ENCODE data around the gene TMEM187. TPM values are rescaled to one million over a fixed set of nuclear protein-coding genes. Genes with fewer than 3 reads are reported as not detected.

TMEM187 gene
- total and polyA plus RNA-seq, 10 of the 15 experiments (the other 5 are each of a cell fraction or from before 2014, with no cell fraction given): 0.45 to 8.5 (median 4.1) TPM

- TF ChIP-seq NFXL1 (IDR thresholded peaks at IDR 0.05; ENCODE audit: borderline replicate concordance): no peak
- no peak for TF ChIP-seq RFX5 (IDR thresholded peaks at IDR 0.05; ENCODE audit: low read depth, low read length)
- TF ChIP-seq GABPA (IDR thresholded peaks at IDR 0.05; ENCODE audit: low read depth): no peak
- TF ChIP-seq TCF7 (IDR thresholded peaks at IDR 0.05; ENCODE audit: borderline replicate concordance): no peak
- TF ChIP-seq STAT3 (IDR thresholded peaks at IDR 0.05; ENCODE audit: low read depth, low read length): no peak
- TF ChIP-seq, protein P1, sequence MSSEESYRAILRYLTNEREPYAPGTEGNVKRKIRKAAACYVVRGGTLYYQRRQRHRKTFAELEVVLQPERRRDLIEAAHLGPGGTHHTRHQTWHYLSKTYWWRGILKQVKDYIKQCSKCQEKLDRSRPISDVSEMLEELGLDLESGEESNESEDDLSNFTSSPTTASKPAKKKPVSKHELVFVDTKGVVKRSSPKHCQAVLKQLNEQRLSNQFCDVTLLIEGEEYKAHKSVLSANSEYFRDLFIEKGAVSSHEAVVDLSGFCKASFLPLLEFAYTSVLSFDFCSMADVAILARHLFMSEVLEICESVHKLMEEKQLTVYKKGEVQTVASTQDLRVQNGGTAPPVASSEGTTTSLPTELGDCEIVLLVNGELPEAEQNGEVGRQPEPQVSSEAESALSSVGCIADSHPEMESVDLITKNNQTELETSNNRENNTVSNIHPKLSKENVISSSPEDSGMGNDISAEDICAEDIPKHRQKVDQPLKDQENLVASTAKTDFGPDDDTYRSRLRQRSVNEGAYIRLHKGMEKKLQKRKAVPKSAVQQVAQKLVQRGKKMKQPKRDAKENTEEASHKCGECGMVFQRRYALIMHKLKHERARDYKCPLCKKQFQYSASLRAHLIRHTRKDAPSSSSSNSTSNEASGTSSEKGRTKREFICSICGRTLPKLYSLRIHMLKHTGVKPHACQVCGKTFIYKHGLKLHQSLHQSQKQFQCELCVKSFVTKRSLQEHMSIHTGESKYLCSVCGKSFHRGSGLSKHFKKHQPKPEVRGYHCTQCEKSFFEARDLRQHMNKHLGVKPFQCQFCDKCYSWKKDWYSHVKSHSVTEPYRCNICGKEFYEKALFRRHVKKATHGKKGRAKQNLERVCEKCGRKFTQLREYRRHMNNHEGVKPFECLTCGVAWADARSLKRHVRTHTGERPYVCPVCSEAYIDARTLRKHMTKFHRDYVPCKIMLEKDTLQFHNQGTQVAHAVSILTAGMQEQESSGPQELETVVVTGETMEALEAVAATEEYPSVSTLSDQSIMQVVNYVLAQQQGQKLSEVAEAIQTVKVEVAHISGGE (CRISPR knock-in tag; IDR thresholded peaks at IDR 0.05): no peak
Observed at GRCh38 chrX:153995504-153995903, 22.9 kb downstream of the TMEM187 start (continued).

DNA sequence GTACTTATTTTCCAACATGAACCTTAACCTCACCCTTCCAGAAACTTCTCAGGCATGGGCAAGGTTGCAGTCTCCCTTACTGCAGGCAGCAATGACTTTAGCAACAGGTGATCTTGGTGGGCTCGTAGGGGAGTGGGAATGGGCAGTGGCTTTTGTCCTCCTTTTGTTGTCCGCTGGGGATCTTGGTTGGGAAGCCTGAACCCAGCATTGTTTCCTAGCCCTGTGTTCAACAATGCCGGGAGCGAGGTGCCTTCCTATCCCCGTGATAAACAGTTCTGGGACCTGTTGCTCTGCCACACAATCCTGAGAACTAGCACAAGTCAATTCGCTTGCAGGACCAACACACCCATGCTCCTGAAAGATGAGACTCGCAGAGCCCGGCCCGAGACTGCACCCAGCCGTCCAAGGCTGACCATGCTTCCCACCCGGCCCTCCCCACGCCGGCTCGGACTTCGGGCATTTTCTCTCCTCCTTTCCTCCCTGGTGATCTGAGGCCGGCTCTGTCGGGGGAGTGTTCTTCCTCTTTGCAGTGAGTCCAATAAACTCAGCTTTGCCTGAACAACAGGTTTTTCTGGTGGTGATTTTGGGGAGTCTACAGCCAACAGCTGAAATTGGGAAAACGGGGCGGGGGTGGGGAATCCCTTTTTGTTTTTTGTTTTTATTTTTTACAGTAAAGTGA, 26.9 kb downstream of the TMEM187 start:
- no peak overlapping the region for H3K9ac ChIP-seq (ENCODE audit: control insufficient read depth, insufficient read depth, low read length)
- TF ChIP-seq KAT2A (conservative IDR thresholded peaks at IDR 0.05; ENCODE audit: control insufficient read depth, low read depth, low read length): no peak
- H2AFZ ChIP-seq (ENCODE audit: control insufficient read depth, low read depth, low read length): no peak overlapping the region
- BruUV-seq (replicated peaks): no TSS peak
- RAD21 ChIA-PET (ENCODE audit: unreplicated experiment): no interaction called here
- POLR2A ChIA-PET: interaction anchor here (0.6 kb wide), 2 partner anchors 8 to 28 kb away, joined by 3 to 8 read pairs; partner anchors contain the start of gene HCFC1
- H3K4me1 ChIP-seq (ENCODE audit: control insufficient read depth, insufficient read depth, low read length): peaks cover 14% of the 10 kb centered on the region
- no peaks in the 10 kb centered on the region for H4K20me1 ChIP-seq (ENCODE audit: control insufficient read depth, insufficient read depth)
- SMC1A ChIA-PET (ENCODE audit: uncharacterized antibody, unreplicated experiment): no interaction called here
- intact Hi-C loops (cut with micrococcal nuclease; ENCODE audit: unreplicated experiment): no loop called here
- CTCF ChIA-PET: interaction anchor here (0.6 to 0.7 kb wide), 3 partner anchors 12 to 626 kb away, joined by 3 to 4 read pairs (median 3); no protein-coding TSS in a partner anchor
- WGBS (ENCODE audit: insufficient coverage, insufficient replicate concordance, low lambda C conversion rate, missing lambda C conversion rate): 79% methylated on average over 14 of the region's 19 CpGs
- H3K9me3 ChIP-seq (replicated peaks; ENCODE audit: control insufficient read depth, insufficient read depth, low read length): no peaks in the 10 kb centered on the region
- in situ Hi-C loops (cut with MboI): no loop called here
- H3K4me3 ChIP-seq: no peak overlapping the region
- no peaks in the 10 kb centered on the region for H3K27me3 ChIP-seq (replicated peaks in 1 of 2; ENCODE audit: control insufficient read depth in 2 of 2, insufficient read depth in 2 of 2, low read length in 1 of 2)
- H3K27ac ChIP-seq (ENCODE audit: control insufficient read depth, insufficient read depth): no peak overlapping the region
- DNase-seq (ENCODE audit: low read depth, low spot score): no peak
- H3K36me3 ChIP-seq (ENCODE audit: control insufficient read depth in 2 of 2, insufficient read depth in 2 of 2, low read length in 1 of 2): no peaks in the 10 kb centered on the region
- no peak for ATAC-seq
- H3K79me2 ChIP-seq (ENCODE audit: control insufficient read depth, insufficient read depth, low read length): no peaks in the 10 kb centered on the region
- no peak for FAIRE-seq
- no peak overlapping the region for H3K4me2 ChIP-seq (ENCODE audit: control insufficient read depth, insufficient read depth)

Data from GM12878 (cell line).